CD4-positive, alpha-beta T cell treated with Interleukin-1 beta for 1 hour (primary cell): ENCODE data around the gene ROR1.

Experiments
- DNase-seq, 2 donors: peaks; one replicate each; pipeline ENCODE4 v3.0.0-alpha.2; 2020 to 2022

Gene ROR1

DNA sequence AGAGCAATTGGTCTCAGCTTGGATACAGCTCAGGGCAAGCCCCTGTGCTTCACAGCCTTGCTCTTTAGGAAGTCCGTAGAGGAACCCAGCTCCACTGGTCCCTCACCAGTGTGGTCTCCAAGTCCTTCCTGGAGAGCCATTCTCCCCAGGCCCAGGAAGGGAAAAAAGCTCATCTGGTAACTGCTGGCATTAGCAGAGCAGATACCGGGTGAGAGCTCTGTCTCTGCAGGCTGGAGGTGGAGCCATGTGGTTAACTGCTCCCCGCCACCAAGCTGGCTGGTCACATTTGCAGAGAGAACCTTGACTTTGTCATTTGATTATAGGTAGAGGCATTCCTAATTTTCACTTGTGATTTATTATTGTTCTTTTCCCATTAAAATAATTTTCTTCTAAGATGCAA, 169.6 kb downstream of the ROR1 start:
- DNase-seq, result no peak

DNA sequence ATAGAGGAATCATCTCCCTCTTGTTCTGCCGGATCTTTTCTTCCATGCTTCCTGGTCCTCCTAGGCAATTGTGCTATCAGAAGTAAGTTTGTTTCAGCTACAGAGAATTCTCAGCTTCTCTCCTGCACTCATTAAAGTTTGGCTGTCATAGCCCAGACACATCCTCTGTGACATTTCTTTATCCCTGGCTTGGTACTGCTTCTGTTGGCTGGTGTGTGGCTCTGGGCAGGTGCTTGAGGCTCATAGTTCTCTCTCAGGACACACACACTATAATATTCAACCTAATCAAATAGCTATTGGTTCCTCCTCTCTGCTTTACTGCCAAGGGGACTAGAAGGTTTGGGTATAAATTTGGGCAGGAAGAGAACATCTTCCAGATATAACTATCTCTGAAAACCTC, 172.1 kb downstream of the ROR1 start:
- no peak for DNase-seq

DNA sequence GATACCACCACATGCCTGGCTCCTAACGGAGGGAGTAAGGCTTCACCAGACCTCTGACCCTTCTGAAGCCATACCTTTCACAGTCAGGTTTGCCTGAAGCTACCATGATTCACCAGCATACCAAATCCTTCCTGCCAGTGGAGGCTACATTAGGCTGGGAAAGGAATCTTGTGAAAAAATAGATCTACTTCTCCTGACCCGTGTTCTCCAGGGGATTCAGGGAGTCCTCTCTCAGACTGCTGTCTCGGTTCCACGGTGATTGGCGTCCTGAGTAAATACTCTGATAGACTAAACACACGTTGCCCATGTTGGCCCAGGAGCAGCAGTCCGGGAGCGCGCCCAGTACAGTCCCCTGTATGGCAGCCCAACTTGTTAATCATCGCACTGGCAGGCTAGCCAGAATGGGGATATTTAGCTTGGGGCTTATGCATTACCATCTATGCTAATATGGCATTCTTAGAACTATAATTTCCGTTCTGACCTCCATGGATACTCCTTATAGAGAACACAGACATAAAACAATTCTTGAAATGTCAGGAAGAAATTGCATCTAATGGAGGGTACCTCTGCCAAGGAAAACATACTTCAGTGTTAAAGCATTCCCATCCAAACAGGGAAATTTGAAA, 173.2 kb downstream of the ROR1 start:
- DNase-seq, result no peak

DNA sequence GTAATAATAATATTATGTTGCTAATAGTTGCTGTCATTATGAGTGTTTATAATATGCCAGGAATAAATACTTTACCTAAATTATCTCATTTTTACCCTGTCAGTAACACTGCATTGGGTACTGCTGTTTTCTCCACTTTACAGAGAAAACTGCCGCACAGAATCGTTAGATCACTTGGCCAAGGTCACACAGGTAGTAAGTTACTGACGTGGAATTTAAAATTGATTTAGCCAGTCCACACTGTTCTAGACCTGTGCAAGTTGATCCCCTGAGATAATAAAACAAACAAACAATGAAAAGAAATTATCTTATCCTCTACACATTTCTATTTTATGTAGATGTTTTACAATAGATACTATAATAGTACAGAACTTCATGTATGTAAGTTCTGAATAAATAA, 174.1 kb downstream of the ROR1 start:
- no peak for DNase-seq

DNA sequence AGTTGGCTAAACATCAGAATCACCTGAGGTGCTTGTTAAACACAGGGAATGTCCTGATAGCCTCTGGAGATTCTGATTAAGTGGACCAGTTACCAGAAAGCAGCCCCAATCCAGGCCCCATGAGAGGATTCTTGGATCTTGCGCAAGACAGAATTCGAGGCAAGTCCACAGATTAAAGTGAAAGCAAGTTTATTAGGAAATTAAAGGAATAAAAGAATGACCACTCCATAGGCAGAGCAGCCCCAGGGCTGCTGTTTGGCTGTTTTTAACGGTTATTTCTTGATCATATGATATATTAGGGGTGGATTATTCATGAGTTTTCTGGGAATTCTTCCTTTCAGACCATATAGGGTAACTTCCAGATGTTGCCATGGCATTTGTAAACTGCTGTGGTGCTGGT, 176.2 kb downstream of the ROR1 start:
- DNase-seq, result no peak

DNA sequence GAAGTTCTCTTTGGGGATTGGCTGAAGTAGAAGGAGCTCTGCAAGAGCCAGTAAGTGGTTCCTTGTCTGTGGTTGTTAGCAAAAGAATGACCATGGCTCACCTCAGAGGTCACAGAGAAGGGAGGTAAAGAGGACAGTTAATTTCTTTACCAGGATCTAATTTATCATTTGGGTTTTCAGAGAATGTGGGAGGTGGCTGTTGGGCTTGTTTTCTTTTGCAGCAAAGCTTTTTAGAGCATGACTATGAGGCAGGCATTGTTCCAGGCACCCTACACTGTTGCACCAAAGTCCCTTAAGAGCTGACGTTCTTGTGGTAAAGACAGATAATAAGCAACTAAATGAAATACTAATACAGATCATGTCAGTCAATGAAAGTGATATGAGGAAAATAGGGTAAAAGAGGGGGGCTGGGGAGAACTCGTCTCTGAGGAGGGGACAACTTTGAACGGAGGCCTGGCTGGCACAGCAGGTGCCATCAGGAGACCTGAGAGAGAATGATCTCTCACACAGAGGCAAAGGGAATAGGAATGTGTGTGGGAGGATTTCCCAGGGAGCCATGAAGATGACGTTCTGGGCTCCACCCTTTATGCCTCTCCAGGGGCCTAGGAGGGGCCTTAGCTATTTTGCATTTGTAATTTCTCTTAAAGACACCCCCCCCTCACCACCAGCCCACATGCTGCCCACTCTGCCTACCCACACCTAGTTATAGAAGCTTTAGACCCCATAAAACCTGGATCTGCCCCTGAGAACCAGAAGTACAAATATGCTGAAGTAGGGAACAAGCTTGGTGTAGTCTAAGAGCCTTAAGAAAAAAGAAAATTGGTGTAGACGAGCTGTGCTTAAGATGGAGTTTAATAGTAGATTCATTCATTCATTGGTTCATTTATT, 177.5 kb downstream of the ROR1 start:
- no peak for DNase-seq

DNA sequence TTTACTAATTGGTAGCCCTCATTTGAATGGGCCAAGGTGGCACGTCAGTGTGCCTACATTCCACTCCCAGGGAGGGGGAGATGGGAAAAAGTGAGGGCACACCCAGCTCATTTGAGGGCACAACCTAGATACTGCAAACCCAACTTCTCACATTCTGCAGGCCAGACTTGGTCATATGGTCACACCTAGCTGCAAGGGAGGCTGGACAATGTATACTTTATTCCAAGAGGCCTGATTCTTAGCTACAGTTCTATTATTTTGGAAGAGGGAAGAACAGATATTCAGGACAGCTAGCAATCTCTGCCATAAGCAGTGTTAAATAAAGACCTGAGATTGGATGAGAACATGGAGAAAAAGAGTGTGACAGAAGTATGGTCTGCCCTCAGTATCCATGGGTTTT, 180.4 kb downstream of the ROR1 start:
- no peak for DNase-seq

DNA sequence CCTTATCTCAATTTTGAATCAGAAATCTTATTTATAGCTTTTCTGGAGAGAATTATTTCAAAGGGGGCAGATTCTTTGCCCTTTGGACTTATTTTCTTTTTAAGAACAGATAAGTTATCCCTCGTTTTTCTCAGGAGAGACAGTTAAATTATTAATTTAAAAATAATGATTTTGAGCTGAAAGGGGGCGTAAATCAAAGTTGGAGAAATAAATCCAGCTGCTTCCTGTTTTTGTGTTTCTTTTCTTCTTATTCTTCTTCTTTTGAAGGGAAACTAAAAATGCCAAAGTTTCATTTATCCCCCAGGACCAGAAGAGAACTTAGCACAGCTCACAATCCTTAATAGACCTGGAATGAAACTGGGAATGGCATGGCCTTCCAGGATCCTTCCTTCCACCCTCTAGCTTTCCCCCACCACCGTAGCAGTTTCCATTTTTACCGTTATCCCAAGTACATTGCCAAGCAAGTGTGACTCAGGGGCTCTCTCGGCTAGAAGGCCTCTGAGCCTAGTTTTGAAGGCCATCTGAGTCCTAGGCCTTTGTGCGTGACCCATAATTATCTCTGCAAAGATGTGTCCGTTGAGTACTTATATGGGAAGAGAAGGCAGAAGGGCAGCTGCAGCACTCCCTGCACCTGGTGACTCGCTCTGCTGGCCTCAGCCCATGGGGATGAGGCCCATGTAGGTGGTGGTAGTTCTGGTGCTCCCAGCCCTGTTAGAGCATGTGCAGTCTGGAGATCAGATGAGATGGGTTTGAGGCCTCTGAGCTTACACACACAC, 181.7 kb downstream of the ROR1 start:
- DNase-seq, result no peak

DNA sequence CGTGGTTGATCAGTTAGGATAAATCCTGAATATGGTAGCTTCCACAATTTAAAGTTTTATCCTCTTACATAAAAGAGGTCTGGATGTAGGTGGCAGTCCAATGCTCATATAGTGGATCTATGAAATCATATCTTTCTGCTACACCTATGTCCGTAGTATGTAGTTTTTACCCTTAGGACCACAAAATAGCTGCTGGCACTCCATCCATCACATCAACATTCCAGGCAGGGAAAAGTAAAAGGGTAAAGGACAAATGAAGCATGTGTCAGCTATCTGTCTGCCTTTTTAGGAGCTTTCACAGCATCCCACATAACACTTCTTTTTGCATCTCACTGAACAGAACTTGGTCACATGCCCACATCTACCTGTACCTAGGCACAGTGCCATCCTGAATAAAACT, 184.7 kb downstream of the ROR1 start:
- DNase-seq, result no peak

DNA sequence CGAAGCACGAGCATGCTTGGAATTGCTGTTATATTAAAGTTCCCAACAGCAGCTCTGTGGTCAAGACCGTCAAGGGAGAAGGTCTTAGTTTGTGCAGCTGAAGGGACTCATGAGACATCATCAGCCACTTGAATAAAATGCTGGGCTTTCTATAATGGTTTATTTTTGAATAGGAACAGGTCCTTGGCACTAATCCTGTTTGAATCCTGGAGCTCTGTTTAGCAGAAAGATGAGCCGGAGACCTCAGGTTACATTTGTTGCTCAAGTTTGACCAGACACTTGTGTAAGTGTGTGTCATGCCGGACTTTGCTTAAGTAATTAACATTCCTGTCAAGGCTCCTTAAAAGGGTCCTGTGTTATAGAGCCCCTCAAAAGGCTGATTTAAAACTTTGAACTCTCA, 186.5 kb downstream of the ROR1 start:
- no peak for DNase-seq

DNA sequence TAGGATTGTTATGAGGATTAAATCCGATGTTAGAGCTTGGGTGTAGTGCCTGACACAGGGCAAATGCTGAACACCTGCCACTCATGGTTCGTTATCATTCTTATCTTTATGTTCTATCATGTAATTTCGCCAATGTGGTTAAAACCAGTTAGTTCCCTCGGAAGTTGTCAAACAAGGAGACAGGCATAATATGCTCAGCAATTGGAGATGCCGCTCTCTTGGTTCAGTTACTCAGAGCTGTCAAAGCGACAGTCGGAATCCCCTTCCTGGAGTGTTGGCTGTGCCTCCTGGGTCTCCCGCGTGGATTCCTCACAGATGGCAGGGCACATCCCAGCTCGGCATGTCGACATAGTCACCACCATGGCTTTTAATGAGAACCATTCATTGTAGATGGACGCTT, 192.2 kb downstream of the ROR1 start:
- DNase-seq, result no peak

DNA sequence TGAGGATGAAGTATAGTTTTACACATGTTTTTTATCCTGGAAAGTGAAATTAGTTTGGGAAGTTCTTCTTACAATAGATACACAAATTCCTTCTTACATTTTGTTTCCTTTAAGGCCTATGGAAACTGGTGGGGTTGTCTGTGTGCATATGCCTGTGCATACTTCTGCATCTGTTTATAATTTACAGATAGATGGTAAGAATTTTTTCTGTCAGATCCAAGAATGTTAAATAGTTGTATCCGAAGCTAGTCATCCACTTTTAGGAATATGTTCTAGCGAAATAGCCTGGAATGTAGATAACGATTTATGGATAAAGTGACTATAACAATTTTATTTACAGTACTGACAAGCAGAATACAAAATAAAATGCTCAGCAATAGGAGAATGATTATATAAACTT, 194.1 kb downstream of the ROR1 start:
- DNase-seq, result no peak

DNA sequence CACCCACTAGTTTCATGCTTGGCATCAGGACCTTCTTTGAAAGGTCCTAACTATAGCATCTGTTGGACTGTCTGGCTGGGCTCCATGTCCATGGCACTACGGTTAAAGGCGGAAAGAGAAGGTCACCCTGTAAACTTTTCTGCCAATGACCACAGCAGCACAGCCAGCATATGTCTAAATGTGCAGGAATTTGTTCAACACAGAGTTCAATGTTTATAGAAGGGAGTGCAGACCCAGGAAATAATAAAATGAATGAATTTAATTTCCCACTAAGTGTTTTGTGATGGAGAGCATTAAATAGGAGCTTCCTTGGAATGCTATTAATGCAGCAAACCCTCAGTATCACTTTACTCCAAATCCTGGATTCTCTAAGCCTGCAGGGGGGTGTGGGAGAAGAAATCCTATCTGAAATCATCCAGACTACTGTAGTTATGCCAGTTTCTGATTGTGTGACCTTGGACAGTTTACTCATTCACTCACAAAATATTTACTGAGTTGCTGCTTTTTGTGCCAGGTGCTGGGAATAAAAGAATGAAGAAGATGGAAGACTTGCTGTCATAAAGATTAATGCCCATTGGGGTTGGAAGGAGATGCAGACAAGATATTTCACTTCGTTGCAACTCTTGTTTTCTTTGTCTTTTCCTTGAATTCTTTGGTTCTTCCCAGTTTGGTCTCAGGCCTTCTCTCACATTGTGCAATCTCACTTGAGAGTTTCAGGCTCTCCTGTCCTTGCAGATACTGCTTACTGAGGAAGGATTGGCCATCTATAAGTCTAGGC, 195.0 kb downstream of the ROR1 start:
- no peak for DNase-seq

DNA sequence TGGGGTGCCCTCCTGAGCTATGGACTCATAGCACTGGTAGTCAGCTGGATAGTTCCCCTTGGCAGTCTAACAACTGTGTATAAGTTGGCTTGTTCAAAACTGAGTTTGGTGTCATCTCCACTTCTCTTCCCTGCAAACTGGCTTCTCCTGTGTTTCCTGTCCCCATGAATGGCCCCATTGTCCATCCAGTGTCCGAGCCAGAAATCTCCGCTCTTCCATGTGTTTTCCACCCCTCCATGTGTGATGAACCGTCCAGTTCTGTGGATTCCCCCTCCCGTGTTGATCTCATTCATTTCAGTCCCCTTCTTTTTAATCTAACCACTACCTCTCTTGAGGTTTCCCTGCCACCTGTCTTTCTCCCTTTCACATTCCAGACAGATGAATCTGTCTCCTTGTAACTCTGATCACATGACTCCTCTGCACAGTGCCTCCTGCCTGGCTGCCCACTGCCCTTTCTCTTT, 195.7 kb downstream of the ROR1 start:
- DNase-seq, result no peak

DNA sequence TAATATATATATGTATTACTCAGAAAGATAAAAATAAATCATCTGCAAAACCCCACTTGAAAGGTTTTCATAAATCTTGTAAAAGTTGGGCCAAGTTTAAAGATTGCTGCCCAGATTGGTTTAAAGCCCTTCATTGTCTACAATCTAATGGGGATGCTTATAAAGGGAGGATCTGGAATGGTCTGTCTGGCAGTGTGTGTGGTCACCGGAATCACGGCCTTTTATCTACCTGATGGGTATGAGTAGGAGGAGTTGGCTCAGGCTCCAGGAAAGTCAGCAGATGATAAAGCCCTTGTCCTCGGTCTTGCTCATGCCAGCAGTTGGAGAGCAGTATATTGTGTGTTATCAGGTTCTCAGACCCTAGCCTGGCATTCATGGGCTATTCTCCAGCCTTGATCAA, 197.7 kb downstream of the ROR1 start:
- no peak for DNase-seq

DNA sequence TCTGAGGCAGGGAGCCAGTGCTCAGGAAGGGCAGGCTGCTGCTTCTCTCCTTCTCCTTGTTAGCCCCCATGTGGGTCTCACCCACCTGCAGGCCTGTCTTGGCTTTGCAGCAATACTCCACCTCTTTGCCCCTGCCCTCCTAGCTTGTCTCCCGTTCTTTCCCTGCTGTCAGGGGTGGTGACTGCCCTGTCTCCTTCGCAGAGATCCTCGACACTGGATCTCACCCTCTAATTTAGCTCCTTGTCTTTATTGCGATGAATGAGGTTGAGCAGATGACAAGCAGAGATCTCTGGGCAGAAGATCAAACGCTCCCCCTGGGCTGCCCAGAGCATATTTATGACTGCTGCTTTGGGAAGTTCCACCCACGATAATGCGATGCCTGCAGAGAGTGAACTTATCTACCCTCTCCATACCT, 199.2 kb downstream of the ROR1 start:
- no peak for DNase-seq

DNA sequence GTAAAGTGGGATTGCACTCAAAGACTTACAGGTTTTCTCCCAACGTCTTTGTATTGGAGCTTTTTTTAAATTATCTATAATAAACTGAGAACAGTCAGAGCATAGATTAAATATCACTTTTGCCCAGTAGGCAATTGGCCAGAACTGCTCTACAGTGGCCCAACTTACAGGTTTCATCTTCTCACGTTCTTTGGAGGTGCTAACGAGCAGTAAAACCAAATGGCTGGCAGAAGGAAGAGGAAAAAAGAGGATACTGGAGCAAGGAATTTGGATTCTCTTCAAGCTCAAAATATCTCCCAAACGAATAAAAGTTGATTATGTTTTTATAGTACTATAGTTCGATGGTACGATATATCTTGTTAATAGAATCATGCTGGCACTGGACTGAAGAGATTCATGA, 201.1 kb downstream of the ROR1 start:
- no peak for DNase-seq

DNA sequence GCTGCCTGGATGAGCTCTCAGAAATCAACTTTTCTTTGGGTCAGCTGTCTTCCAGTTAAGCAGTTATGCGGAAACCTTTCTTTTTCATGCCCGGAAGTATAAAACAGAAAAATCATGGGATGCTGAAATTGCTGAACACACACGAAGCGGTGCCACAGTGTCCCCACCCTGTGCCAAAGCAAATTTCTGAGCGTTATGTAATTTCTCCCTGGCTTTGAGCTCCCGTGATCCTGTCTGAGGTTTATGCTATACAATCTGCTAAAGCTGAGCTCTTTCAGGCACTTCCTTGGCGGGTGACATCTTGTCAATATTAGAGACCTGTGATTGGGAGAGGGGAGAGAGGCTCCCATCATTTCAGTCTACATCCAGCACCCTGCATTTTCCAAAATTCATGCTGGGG, 201.7 kb downstream of the ROR1 start:
- DNase-seq, result no peak

DNA sequence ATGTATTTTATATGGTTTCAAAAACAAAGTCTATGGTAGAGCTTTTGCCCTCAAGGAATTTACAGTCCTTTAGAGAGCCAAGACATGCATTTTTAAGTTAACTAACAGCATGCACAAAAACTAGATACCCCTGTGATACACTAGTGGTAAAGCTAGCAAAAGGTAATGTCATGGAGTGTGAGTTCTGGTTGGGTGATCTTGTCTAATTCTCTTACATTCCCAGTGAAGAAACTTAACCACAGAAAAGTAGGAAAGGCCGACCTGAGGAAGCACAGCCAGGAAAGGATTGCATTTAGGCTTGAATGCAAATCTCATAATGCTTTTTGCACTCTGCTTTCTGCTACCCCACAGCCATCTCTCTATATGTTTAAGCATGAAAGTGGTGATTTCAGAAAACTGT, 202.2 kb downstream of the ROR1 start:
- no peak for DNase-seq

DNA sequence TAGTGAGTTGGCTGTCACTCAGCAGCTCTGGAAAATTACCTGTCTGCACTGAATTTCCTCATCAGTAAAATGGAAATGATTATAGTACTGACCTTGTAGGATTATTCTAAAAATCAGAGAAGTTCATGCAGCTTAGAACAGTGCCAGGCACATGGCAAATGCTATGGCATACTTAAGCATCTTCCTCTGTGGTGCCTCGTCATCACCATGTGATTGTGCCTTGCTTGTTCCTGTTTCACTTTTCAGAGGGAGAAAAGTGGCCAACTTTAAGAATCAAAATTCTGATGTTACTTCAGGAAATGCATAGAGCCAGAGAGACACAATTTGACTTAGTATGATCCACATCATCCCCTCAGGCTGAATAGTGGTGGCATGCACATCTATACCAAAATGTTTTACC, 203.6 kb downstream of the ROR1 start:
- DNase-seq, result no peak

DNA sequence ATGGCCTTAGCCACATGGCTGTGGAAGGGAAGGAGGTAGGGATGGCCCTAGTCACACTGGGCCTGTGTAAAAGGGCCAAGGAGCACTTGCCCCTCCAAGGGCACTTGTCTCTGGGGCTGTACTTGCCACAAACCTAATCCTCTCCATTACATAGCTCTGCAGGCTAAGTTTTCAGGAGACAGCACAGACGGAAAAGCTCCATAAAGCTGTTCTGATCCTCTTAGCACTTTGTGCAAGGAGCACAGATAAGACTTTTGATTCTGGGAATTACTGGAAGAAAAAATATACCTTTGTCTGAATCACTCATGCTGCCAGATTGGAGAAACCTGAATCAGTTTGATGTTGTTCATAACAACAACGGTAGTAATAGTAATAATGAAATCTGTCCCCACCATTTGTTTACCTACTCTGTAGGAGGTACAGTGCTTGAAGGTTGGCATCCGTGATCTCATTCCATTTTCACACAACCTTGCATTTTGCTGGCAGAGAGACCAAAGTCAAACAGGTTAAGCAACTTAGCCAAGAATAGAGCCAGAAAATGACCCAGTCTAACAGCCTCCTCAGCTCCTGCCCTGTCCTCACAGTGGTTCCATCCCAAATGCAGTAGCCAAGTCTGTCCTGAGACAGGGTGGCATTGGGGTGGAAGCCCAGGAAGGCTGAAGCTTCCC, 207.1 kb downstream of the ROR1 start:
- no peak for DNase-seq

DNA sequence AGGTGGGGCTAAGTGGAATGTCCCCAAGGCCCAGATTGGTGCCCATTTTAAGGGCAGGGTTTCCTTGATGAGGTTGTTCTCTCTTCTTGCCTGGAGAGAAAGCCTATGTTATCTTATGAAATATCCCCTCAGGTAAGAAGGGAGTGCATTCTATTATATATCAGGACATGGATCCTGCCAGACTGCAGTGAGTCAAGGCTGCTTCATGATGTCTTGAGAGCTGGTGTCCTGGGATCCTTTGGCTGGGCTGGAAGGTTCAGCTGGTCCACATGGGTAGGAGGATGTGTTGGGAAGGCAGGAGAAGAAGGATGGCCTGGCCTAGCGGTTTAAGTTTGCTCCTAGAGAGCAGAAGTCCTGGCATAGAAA, 207.6 kb downstream of the ROR1 start:
- no peak for DNase-seq

DNA sequence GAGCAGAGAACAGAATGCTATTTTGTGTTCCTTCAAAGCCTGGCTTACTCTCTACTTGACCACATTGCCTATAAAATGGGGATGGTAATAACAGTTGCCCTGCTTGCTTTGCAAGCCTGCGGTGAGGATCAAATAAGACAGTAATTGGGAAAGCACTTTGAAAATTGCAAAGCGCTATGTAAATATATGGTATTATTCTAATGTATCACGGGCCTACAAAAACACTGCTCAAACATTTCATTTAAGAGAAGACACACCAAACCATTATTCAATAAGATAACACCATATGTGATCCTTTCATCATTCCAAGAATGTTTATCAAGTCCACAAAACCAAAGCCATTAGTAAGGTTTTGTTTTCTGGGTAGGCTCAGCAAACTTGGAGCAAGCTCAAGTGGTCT, 208.4 kb downstream of the ROR1 start:
- DNase-seq, result no peak
